Activated CD4-positive, alpha-beta T cell treated with anti-CD3 and anti-CD28 coated beads, Interleukin-2, amount 50 U/mL, for 16 hours (primary cell): ENCODE results near the gene MRO.

Experiments
- DNase-seq: peaks from one replicate; pipeline ENCODE4 v3.0.0-alpha.2; 2020

MRO gene

GRCh38 chr18:50832754-50833153 is 12.9 kb upstream of the MRO start:
- no peak for DNase-seq

DNA sequence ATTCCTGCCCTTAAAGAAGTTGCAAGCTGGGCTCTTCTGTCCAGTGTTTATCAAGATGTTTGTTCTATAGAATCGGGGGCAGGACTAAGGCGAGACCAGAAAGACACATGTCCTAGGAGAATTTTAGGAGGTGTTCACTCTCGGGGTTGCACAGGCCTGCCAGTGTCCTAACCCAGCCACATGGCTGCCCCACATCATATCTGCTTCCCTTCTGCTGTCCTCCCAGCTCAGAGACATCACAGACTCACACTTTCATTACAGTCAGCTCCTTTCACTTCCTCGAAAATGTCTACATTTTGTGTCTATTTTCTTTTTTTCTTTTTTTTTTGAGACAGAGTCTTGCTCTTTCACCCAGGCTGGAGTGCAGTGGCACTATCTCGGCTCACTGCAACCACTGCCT is 10.7 kb upstream of the MRO start:
- DNase-seq = no peak

DNA sequence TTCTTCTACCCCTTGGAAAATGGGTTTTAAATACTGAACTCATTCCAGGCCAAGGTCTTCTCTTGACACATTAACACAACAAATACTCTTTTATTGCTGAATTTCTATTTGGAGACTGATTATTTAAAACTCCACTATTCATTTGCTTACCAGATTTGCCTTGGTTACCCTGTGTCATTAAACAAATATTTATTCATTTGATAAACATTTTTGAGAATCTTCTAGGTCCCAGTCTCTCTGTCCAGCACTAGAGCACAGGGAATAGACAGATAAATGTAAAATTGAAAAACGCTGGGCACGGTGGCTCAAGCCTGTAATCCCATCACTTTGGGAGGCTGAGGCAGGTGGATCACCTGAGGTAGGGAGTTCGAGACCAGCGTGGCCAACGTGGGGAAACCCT is 9.8 kb upstream of the MRO start:
- DNase-seq = no peak

DNA sequence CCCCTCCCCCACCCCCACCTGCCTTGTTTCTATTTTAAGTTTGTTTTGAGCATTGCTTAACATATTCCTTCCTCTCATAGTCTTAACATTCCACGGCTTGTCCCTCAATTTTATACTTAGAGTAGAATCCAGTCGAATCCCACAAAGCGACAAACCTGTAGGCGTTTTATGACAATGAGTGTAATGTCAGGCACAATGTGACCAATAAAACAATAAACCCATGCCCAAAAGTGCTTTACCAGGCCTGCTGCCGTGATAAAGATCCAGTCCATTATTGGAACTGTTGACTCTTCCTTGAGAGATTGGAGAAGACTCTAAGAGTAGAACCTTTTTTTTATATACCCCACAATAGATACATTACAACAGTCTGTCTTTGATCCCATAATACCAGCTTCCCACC is 6.2 kb upstream of the MRO start:
- DNase-seq = no peak

DNA sequence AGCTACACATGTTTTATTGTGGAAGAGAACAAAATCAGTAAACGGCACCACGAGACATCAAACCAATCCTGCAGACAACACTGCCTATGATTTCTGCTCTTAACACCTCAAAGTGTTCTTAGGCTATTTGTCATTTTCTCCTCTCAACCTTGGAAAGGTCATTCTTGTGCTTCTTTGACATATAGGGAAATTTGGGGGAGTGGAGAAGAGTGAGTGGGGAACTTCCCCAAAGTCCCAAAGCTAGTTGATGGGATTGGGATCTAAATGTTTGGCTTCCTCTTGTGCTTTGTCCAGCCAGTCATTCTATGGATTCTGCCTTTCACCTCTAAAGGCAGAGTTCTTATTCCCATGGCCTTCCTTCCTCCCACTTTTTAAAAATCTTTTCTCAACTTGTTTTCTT is 5.8 kb upstream of the MRO start:
- DNase-seq = no peak

DNA sequence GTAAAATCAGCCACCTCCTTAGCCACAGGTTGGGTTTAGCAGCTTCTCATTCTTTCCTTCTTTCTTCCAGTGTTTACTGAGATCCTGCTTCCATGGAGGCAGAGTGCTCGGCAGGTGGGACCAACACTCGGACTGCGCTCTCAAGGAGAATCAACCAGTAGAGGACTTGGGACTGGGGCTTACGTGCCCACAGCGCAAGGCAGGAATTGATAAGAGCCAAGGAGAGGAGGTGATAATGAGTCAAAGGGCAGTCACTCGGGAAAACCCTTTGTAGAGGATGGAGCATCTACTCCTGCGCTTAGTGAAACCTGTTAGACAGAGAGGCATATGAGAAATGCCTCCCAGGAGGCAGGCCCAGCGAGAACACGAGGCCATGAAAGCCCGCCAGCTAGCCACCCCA is 2.9 kb upstream of the MRO start:
- no peak for DNase-seq

GRCh38 chr18:50820901-50821520 is 1.2 kb upstream of the MRO start:
- no peak for DNase-seq

DNA sequence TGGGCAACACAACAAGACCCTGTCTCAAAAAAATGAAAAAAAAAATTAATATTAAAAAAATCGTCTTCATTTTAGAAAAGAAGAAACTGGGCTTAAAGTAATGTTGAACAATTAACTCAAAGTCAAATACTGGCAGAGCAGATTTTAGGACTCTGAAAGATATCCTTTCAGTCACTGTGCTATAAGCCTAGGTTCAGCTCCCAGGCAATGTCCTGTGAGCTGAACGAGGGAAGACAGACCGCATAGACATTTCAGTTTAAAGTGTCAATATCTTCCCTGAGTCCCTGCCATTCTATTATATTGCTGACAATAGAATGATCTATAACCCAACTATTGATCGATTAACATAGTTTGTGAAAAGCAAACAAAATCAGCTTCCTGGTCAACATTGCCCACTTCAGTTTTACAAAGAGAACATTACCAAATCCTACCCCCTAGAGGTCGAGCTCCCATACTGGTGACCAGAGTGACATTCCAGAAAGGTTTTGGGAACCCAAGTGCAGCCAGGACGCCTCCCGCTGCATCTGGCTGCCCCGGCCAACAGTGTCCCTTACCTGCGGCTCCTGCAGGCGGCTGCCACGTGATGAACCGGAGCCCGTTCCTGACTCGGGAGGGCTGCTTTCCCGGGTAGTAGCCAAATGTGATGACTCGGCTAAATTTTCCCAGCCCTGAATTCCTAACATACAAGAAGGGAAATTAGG is 639 bp downstream of the MRO start:
- DNase-seq = no peak

- DNase-seq = no peak
These were observed 3.2 kb downstream of the MRO start for GRCh38 chr18:50816419-50817166.

DNA sequence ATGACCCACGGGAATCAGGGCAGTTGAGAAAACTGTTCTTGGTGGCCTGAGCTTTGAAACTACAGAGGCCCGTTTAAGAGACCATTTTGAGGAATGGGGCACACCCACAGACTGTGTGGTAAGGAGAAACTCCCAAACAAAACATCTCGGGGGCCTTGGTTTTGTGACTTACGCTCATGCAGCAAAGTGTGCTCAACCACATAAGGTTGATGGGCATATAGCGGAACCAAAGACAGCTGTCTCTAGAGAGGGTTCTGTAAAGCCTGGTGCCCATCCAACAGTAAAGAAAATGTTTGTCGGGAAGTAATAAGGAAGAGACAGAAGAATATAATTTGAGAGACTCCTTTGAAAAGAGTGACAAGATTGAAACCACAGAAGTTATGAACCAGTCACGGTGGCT is 5.4 kb downstream of the MRO start:
- no peak for DNase-seq

DNA sequence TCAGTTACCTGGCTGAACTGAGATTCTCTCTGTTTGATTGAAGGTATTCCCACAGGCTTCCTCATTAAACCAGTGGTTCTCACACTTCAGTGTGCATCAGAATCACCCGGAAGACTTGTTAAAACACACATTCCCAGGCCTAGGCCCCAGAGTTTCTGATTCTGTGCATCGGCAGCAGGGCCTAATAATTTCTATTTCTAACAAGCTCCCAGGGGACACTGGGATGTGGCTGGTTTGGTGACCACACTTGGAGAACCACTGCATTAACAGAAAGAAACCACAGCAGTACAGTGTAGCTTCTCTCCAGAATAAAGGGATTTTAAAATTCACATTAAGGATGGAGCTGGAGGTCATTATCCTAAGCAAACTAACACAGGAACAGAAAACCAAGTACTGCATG is 6.5 kb downstream of the MRO start:
- DNase-seq = no peak

DNA sequence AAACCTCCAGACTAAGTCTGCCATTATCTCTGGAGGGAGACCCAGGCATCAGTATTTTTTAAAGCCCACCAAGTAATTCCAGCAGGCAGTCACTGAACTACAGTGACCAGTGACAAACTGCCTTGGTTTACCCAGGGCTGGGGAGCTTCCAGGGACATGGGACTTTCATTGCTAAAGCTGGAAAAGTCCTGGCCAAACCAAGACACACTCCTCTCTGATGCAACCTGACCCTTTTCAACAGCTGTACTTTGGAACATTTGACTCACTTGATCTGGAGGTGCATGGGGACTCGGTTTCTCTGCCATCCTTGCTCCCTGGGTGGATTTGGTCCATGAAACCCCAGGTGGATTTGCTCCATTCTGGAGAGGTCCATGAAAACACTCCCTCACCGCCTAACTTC is 7.0 kb downstream of the MRO start:
- DNase-seq = no peak

- no peak for DNase-seq
These were observed 12.6 kb downstream of the MRO start for GRCh38 chr18:50807176-50807575.

- no peak for DNase-seq
These were observed 13.6 kb downstream of the MRO start for GRCh38 chr18:50806208-50806616.

- no peak for DNase-seq
These were observed 14.1 kb downstream of the MRO start for GRCh38 chr18:50805732-50806131.

DNA sequence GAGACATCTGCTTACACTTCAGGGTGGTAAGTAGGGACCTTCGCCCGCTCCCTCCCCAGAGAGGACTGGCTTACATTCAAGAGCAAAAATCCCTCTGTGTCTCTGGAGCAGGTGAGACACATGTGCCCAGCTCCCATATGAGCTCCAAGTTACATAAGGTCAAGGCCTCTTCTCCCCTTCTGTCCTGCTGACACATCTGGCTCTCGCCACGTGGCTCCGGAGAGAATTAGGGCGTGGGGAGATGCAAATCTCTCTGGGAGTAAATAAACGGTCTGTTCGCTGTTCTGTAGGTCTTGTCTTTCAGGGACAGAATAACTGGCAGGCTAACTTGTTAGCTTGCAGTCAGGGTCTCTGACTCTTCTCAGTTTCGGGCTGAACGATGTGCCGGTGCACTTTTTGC is 16.2 kb downstream of the MRO start:
- no peak for DNase-seq

- no peak for DNase-seq
These were observed 17.7 kb downstream of the MRO start for GRCh38 chr18:50802141-50802540.

- no peak for DNase-seq
These were observed 22.7 kb downstream of the MRO start for GRCh38 chr18:50797142-50797541.

DNA sequence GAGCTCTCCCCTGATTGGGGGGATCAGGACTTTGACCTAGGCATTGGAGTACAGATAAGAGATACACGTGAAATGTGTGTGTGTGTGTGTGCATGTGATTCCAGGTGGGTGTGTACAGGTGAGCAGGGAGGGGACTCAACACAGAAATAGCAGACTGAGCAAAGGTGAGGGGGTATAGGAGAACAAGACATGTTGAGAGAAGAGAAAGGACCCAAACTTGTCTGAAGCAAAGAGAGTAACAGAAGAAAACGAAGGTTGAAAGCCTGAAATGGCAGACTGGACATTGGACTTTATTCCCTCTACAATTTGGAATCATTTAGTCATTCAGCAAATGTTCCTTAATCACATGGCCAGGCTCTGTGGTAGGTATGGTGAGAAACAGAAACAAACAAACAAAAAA is 23.3 kb downstream of the MRO start:
- no peak for DNase-seq

- no peak for DNase-seq
These were observed 25.9 kb downstream of the MRO start for GRCh38 chr18:50793641-50794565.

- no peak for DNase-seq
These were observed 26.9 kb downstream of the MRO start for GRCh38 chr18:50792885-50793284.

DNA sequence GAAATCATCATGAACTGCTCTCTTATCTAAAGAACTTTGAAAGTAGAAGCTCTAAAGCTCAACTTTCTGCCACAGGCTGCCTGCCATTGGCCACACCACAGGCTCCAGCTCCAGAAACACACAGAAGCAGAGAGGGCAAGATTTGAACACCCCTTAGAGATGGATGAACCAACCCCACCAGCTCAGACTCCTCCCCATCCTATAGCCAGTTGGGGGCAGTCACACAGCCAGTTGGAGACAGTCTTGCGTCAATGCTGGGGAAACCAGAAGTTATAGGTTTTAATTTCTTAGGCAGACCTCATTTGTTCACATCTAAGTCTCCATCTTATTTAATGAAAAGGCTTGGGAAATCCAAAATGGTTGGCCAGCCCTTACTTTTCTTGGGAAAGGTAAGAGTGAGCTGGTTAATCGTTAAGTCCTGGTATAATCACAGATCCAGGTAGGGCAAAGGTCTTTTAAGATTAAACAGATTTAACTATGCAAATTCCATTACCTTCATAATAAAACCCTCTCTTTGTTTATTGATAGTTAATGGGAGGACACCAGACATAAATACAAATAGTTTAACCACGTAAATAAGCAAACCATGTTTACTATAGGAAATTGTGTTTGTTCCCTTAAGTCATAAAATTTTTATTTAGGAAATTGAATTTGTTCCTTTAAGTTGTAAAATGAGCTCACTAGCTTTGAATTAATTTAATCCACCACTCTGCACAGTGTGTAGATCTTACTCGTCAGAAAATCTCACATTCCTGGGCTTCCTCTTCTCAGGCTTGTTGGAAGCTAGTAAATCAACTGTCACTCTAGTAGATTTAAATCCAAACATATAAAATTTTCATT is 28.0 kb downstream of the MRO start:
- no peak for DNase-seq
